ENCODE data around the gene NR6A1. TPM values are rescaled to one million over a fixed set of nuclear protein-coding genes. Genes with fewer than 3 reads are reported as not detected.
"Not testable (repeated sequence)": the region's sequence is repeated elsewhere in the genome, so short reads cannot be mapped to it uniquely, and the experiment has no call there.

NR6A1 gene
- total RNA-seq, 1 experiment from 2014 or later: 0.77 TPM

DNA sequence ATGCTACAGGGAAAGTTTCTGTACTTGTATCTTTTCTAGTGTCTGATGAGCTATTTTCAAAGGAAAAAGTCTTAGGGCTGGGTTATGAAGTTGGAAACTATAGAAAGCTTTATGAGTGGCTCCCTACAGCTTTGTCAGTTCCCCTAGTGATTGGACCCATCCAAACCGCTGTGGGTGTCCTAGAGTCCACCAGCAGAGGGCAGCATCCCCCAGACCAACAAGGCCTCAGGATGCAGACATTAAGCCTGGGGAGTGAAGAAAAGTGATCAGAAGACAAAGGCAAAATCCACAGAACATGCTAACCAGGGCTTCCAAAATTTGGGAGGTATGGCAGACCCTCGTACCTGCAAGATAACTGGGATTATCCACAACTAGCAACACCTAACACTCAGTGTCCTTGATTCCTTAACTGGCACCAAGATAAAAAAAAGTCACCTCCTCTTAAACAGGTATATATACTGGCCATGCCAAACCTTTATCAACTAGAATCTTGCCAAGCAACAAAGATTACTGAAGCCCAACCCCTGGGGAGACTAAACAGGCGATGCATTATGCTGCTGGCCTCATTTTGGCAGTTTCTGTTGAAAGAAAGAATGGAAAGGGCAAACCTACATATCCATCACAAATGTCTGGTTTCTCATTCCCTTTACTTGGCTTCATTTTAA is 153.5 kb downstream of the NR6A1 start:
- DNase-seq: peak; percentile 78
- Histone ChIP-seq H3K4me3 (ENCODE audit: low read length) (no peak overlapping the region), H3K27me3 (ENCODE audit: low read length) (no peaks in the 10 kb centered on the region), H3K4me2 (ENCODE audit: low read length) (no peak overlapping the region), H3K79me2 (ENCODE audit: low read length) (no peaks in the 10 kb centered on the region), H3K4me1 (ENCODE audit: insufficient read depth, low read length) (peaks cover 11% of the 10 kb centered on the region), H3K9me2 (replicated peaks; ENCODE audit: low read length) (no peaks in the 10 kb centered on the region), H3K9ac (ENCODE audit: low read length) (no peak overlapping the region), H3K9me3 (ENCODE audit: low read length) (no peaks in the 10 kb centered on the region), H3F3A (ENCODE audit: low read length, unreplicated experiment) (no peaks in the 10 kb centered on the region), H3K27ac (ENCODE audit: low read length) (no peak overlapping the region), H4K20me1 (ENCODE audit: low read length) (no peaks in the 10 kb centered on the region), H3K36me3 (ENCODE audit: low read depth, low read length) (no peaks in the 10 kb centered on the region), H2AFZ (ENCODE audit: low read length) (no peak overlapping the region)
- ChIA-PET CTCF (interaction anchor here (0.5 to 1.2 kb wide), 9 partner anchors 14 to 147 kb away, joined by 3 to 18 read pairs (median 3); no protein-coding TSS in a partner anchor), POLR2A (ENCODE audit: unreplicated experiment) (no interaction called here)
- no TSS peak for BruUV-seq (replicated peaks)
- intact Hi-C loops (cut with micrococcal nuclease): loop anchor here (1.0 to 2.0 kb wide), 4 partner anchors 41 to 139 kb away; no protein-coding TSS in a partner anchor
- no peak for TF ChIP-seq EZH2phosphoT487 (IDR thresholded peaks at IDR 0.05; ENCODE audit: borderline replicate concordance, low read length)
- TF ChIP-seq, protein P1, sequence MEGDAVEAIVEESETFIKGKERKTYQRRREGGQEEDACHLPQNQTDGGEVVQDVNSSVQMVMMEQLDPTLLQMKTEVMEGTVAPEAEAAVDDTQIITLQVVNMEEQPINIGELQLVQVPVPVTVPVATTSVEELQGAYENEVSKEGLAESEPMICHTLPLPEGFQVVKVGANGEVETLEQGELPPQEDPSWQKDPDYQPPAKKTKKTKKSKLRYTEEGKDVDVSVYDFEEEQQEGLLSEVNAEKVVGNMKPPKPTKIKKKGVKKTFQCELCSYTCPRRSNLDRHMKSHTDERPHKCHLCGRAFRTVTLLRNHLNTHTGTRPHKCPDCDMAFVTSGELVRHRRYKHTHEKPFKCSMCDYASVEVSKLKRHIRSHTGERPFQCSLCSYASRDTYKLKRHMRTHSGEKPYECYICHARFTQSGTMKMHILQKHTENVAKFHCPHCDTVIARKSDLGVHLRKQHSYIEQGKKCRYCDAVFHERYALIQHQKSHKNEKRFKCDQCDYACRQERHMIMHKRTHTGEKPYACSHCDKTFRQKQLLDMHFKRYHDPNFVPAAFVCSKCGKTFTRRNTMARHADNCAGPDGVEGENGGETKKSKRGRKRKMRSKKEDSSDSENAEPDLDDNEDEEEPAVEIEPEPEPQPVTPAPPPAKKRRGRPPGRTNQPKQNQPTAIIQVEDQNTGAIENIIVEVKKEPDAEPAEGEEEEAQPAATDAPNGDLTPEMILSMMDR (conservative IDR thresholded peaks at IDR 0.05; ENCODE audit: low read depth, low read length): peak; percentile 88
- ATAC-seq: peak; percentile 96

DNA sequence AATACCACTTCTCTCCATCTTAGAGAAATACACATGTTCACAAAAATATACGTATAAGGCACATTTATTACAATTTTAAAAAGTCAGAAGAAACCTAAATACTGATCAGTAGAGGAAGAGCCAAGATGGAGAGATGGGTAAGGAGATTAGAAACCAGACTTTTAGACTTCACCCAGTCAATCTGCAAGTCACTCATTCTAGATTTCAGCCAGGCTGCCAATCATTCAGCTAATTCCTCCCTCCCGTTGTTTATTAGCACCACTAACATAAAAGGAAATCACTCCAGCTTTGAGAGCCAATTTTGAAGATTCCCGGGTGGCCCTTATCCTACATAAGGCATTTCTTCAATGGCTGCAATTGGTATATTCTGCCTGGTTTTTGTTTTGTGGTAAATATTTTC is 154.2 kb downstream of the NR6A1 start:
- ATAC-seq (no peak), DNase-seq (no peak)
- POLR2A ChIA-PET (ENCODE audit: unreplicated experiment): no interaction called here
- Histone ChIP-seq H4K20me1 (ENCODE audit: low read length) (no peaks in the 10 kb centered on the region), H3K9me3 (ENCODE audit: low read length) (no peaks in the 10 kb centered on the region), H3K79me2 (ENCODE audit: low read length) (no peaks in the 10 kb centered on the region), H3K36me3 (ENCODE audit: low read depth, low read length) (no peaks in the 10 kb centered on the region), H2AFZ (ENCODE audit: low read length) (no peak overlapping the region), H3K9ac (ENCODE audit: low read length) (no peak overlapping the region), H3F3A (ENCODE audit: low read length, unreplicated experiment) (no peaks in the 10 kb centered on the region), H3K4me2 (ENCODE audit: low read length) (no peak overlapping the region), H3K27ac (ENCODE audit: low read length) (no peak overlapping the region), H3K27me3 (ENCODE audit: low read length) (no peaks in the 10 kb centered on the region), H3K9me2 (replicated peaks; ENCODE audit: low read length) (no peaks in the 10 kb centered on the region), H3K4me1 (ENCODE audit: insufficient read depth, low read length) (peaks cover 11% of the 10 kb centered on the region), H3K4me3 (ENCODE audit: low read length) (no peak overlapping the region)
- TF ChIP-seq EZH2phosphoT487 (IDR thresholded peaks at IDR 0.05; ENCODE audit: borderline replicate concordance, low read length) (no peak), EZH2 (IDR thresholded peaks at IDR 0.05; ENCODE audit: low read length, unreplicated experiment) (no peak)
- TF ChIP-seq, protein P1 (conservative IDR thresholded peaks at IDR 0.05; ENCODE audit: low read depth, low read length): no peak
- CTCF ChIA-PET: interaction anchor here (0.6 to 1.2 kb wide), 8 partner anchors 35 to 148 kb away, joined by 3 to 18 read pairs (median 4); no protein-coding TSS in a partner anchor
- BruUV-seq (replicated peaks): no TSS peak
- intact Hi-C loops (cut with micrococcal nuclease): loop anchor here (1.0 to 2.0 kb wide), 4 partner anchors 42 to 140 kb away; no protein-coding TSS in a partner anchor

DNA sequence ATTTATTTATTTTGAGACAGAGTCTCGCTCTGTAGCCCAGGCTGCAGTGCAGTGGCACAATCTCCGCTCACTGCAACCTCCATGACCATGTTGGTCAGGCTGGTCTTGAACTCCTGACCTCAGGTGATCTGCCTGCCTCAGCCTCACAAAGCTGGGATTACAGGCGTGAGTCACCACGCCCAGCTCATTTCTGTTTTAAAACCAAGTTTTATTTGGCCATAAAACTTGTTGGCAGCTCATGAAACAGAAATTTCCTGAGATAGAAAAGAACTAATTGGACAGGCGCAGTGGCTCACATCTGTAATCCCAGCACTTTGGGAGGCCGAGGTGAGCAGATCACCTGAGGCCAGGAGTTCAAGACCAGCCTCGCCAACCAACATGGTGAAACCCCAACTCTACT is 155.3 kb downstream of the NR6A1 start:
- H3K79me2 ChIP-seq (ENCODE audit: low read length); H3K36me3 ChIP-seq (ENCODE audit: low read depth, low read length); H3K9me3 ChIP-seq (ENCODE audit: low read length); H3K9me2 ChIP-seq (replicated peaks; ENCODE audit: low read length); CTCF ChIA-PET; H2AFZ ChIP-seq (ENCODE audit: low read length); ATAC-seq; POLR2A ChIA-PET (ENCODE audit: unreplicated experiment); H3K4me2 ChIP-seq (ENCODE audit: low read length); H3K27me3 ChIP-seq (ENCODE audit: low read length); H3K27ac ChIP-seq (ENCODE audit: low read length); H3K4me3 ChIP-seq (ENCODE audit: low read length); H3F3A ChIP-seq (ENCODE audit: low read length, unreplicated experiment); H3K9ac ChIP-seq (ENCODE audit: low read length); BruUV-seq (replicated peaks); H4K20me1 ChIP-seq (ENCODE audit: low read length): not testable (repeated sequence)
- H3K4me1 ChIP-seq (ENCODE audit: insufficient read depth, low read length): peaks cover 11% of the 10 kb centered on the region
- peak; percentile 39 for DNase-seq
- intact Hi-C loops (cut with micrococcal nuclease): loop anchor here (2.0 kb wide), 2 partner anchors 43 to 141 kb away; no protein-coding TSS in a partner anchor
